Thyroid gland (tissue), 4 donors: ENCODE results near the gene CHN2.

Experiments
- CTCF ChIP-seq, 6 experiments: fragments of 200-600 bp in 3 of 6; fragments of 450-650 bp in 3 of 6; sonication (generic) in 3 of 6; IDR thresholded peaks; one replicate each; pipeline ENCODE4 v1.5.1; 2016 to 2019; ENCODE audit warnings: antibody characterized with exemption in 6 of 6, mild to moderate bottlenecking in 2 of 6, inconsistent platforms in 1 of 6, moderate library complexity in 1 of 6
- POLR2A ChIP-seq, 2 donors: fragments of 450-650 bp; IDR thresholded peaks; one replicate each; pipeline ENCODE4 v1.6.1; 2017; ENCODE audit warnings: antibody characterized with exemption in 2 of 2, mild to moderate bottlenecking in 2 of 2, moderate library complexity in 1 of 2

- TF ChIP-seq CTCF (IDR thresholded peaks at IDR 0.05) (no peak), POLR2A (IDR thresholded peaks at IDR 0.05) (no peak)
Observed at GRCh38 chr7:29177963-29178600, 16.5 kb upstream of the CHN2 start.
